T-helper 2 cell (primary cell): Measurements from ENCODE around the gene PTGS1.

ENCODE experiments used
- DNase-seq, 5 experiments: peaks; one replicate each; pipeline versions ENCODE4 v3.0.0 to v3.0.0-alpha.2; 2012 to 2022

The PTGS1 gene

GRCh38 chr9:122376796-122377195, 6.0 kb downstream of the PTGS1 start:
- DNase-seq = no peak

GRCh38 chr9:122377241-122378164, 6.7 kb downstream of the PTGS1 start:
- DNase-seq = no peak

GRCh38 chr9:122378236-122378635, 7.4 kb downstream of the PTGS1 start:
- no peak for DNase-seq

- no peak for DNase-seq
Measured at GRCh38 chr9:122379340-122379739, 8.5 kb downstream of the PTGS1 start.

- no peak for DNase-seq
Measured at GRCh38 chr9:122380293-122380692, 9.5 kb downstream of the PTGS1 start.

GRCh38 chr9:122381206-122381950, 10.6 kb downstream of the PTGS1 start:
- DNase-seq = no peak

GRCh38 chr9:122382901-122383850, 12.4 kb downstream of the PTGS1 start:
- DNase-seq = no peak

GRCh38 chr9:122383992-122384461, 13.2 kb downstream of the PTGS1 start:
- DNase-seq = no peak

GRCh38 chr9:122386311-122386872, 15.6 kb downstream of the PTGS1 start:
- no peak for DNase-seq

GRCh38 chr9:122387536-122387935, 16.7 kb downstream of the PTGS1 start:
- DNase-seq = no peak

- no peak for DNase-seq
Measured at GRCh38 chr9:122389195-122389594, 18.4 kb downstream of the PTGS1 start.

- DNase-seq = no peak
Measured at GRCh38 chr9:122389799-122390481, 19.1 kb downstream of the PTGS1 start.

GRCh38 chr9:122392284-122392683, 21.5 kb downstream of the PTGS1 start:
- DNase-seq = no peak

- no peak for DNase-seq
Measured at GRCh38 chr9:122392714-122393113, 21.9 kb downstream of the PTGS1 start.

- DNase-seq = no peak
Measured at GRCh38 chr9:122393284-122393983, 22.6 kb downstream of the PTGS1 start.

GRCh38 chr9:122394265-122395125, 23.7 kb downstream of the PTGS1 start:
- DNase-seq = no peak

- no peak for DNase-seq
Measured at GRCh38 chr9:122396614-122397148, 25.9 kb downstream of the PTGS1 start.

- DNase-seq = no peak
Measured at GRCh38 chr9:122397749-122398148, 26.9 kb downstream of the PTGS1 start.

- no peak for DNase-seq
Measured at GRCh38 chr9:122398371-122398924, 27.6 kb downstream of the PTGS1 start.
